Activated CD4-positive, alpha-beta memory T cell treated with anti-CD3 and anti-CD28 coated beads for 36 hours (primary cell): Measurements from ENCODE around the gene BACH2. TPM values are rescaled to one million over a fixed set of nuclear protein-coding genes. Genes with fewer than 3 reads are reported as not detected.
A peak's percentile ranks its signal among the peaks of the same experiment; 100 is the strongest.
"Not testable (repeated sequence)": the region's sequence is repeated elsewhere in the genome, so short reads cannot be mapped to it uniquely, and the experiment has no call there.

Experiments
- CTCF ChIA-PET: fragments of 350-600 bp; sonication (Branson Sonifier 250); formaldehyde crosslinking; loops from one replicate; lab custom pipeline; 2021; ENCODE audit warnings: antibody characterized with exemption, inconsistent platforms; lab: Charles Lee
- POLR2A ChIA-PET: fragments of 350-600 bp; sonication (Branson Sonifier 250); formaldehyde crosslinking; loops from one replicate; lab custom pipeline; 2021; ENCODE audit warnings: antibody characterized with exemption; lab: Charles Lee
- DNase-seq: peaks from one replicate; pipeline ENCODE4 v3.0.0-alpha.2; 2020
- H3K27ac Mint-ChIP-seq: one replicate; pipeline ENCODE4 v1.8.0; 2021; ENCODE audit warnings: mixed read lengths
- H3K27me3 Mint-ChIP-seq: one replicate; pipeline ENCODE4 v1.8.0; 2021; ENCODE audit warnings: mixed read lengths
- H3K36me3 Mint-ChIP-seq: one replicate; pipeline ENCODE4 v1.8.0; 2021; ENCODE audit warnings: mixed read lengths
- H3K4me1 Mint-ChIP-seq: one replicate; pipeline ENCODE4 v1.8.0; 2021; ENCODE audit warnings: low read depth, mixed read lengths
- H3K4me3 Mint-ChIP-seq: one replicate; pipeline ENCODE4 v1.8.0; 2021; ENCODE audit warnings: mild to moderate bottlenecking, mixed read lengths
- H3K9me3 Mint-ChIP-seq: one replicate; pipeline ENCODE4 v1.8.0; 2021; ENCODE audit warnings: mixed read lengths
- intact Hi-C: fragments of 100-400 bp; cut with micrococcal nuclease; formaldehyde crosslinking; loops from one replicate; pipeline ENCODE4 v1.15.1; 2023
- total RNA-seq, 2 experiments: library from RNA; stranded (reverse); gene quantifications; one replicate each; pipeline ENCODE4 v1.2.3, GENCODE V29; 2021

Gene BACH2
- total RNA-seq, 2 experiments from 2014 or later: 49.2 to 55.4 TPM

GRCh38 chr6:89978749-89979145 lies 317.9 kb downstream of the BACH2 start:
- peaks cover 16% of the 10 kb centered on the region for H3K4me1 Mint-ChIP-seq
- no peaks in the 10 kb centered on the region for H3K9me3 Mint-ChIP-seq
- ChIA-PET CTCF (interaction anchor here (1.0 to 1.3 kb wide), 5 partner anchors 13 to 38 kb away, joined by 3 to 4 read pairs (median 3); no protein-coding TSS in a partner anchor), POLR2A (interaction anchor here (1.1 kb wide), 1 partner anchor 23 kb away, joined by 4 read pairs; no protein-coding TSS in a partner anchor)
- no peaks in the 10 kb centered on the region for H3K27me3 Mint-ChIP-seq
- DNase-seq: no peak
- H3K27ac Mint-ChIP-seq: no peak overlapping the region
- H3K4me3 Mint-ChIP-seq: no peak overlapping the region
- peaks cover 19% of the 10 kb centered on the region for H3K36me3 Mint-ChIP-seq
- intact Hi-C loops: loop anchor here (1.0 kb wide), 6 partner anchors 9 to 47 kb away; no protein-coding TSS in a partner anchor

GRCh38 chr6:89977808-89978748 lies 318.6 kb downstream of the BACH2 start:
- Mint-ChIP-seq H3K4me3 (no peak overlapping the region), H3K9me3 (no peaks in the 10 kb centered on the region), H3K36me3 (peaks cover 25% of the 10 kb centered on the region), H3K4me1 (peaks cover 21% of the 10 kb centered on the region), H3K27ac (no peak overlapping the region), H3K27me3 (no peaks in the 10 kb centered on the region)
- CTCF ChIA-PET: interaction anchor here (1.0 to 1.3 kb wide), 5 partner anchors 12 to 38 kb away, joined by 3 to 4 read pairs (median 3); no protein-coding TSS in a partner anchor
- POLR2A ChIA-PET: interaction anchor here (1.5 kb wide), 1 partner anchor 12 kb away, joined by 3 read pairs; no protein-coding TSS in a partner anchor
- no peak for DNase-seq
- intact Hi-C loops: no loop called here

- Mint-ChIP-seq H3K4me3 (no peak overlapping the region), H3K36me3 (peaks cover 27% of the 10 kb centered on the region), H3K27me3 (no peaks in the 10 kb centered on the region), H3K9me3 (no peaks in the 10 kb centered on the region), H3K27ac (no peak overlapping the region), H3K4me1 (peaks cover 14% of the 10 kb centered on the region)
- POLR2A ChIA-PET: interaction anchor here (1.5 kb wide), 1 partner anchor 11 kb away, joined by 3 read pairs; no protein-coding TSS in a partner anchor
- CTCF ChIA-PET: interaction anchor here (0.6 to 1.6 kb wide), 3 partner anchors 36 to 503 kb away, joined by 3 to 4 read pairs (median 4); no protein-coding TSS in a partner anchor
- intact Hi-C loops: no loop called here
- no peak for DNase-seq
Observed at GRCh38 chr6:89976694-89977020, 320.0 kb downstream of the BACH2 start.

- intact Hi-C loops: no loop called here
- no peak overlapping the region for H3K4me3 Mint-ChIP-seq
- no peak for DNase-seq
- no peaks in the 10 kb centered on the region for H3K9me3 Mint-ChIP-seq
- CTCF ChIA-PET: interaction anchor here (1.1 to 1.6 kb wide), 2 partner anchors 36 to 503 kb away, joined by 4 read pairs; no protein-coding TSS in a partner anchor
- H3K27ac Mint-ChIP-seq: no peak overlapping the region
- no peaks in the 10 kb centered on the region for H3K27me3 Mint-ChIP-seq
- peaks cover 12% of the 10 kb centered on the region for H3K4me1 Mint-ChIP-seq
- peaks cover 25% of the 10 kb centered on the region for H3K36me3 Mint-ChIP-seq
- POLR2A ChIA-PET: no interaction called here
Observed at GRCh38 chr6:89975991-89976693, 320.5 kb downstream of the BACH2 start.

GRCh38 chr6:89975366-89975765 lies 321.3 kb downstream of the BACH2 start:
- Mint-ChIP-seq H3K27ac (no peak overlapping the region), H3K9me3 (no peaks in the 10 kb centered on the region), H3K4me3 (no peak overlapping the region), H3K36me3 (peaks cover 24% of the 10 kb centered on the region), H3K27me3 (no peaks in the 10 kb centered on the region), H3K4me1 (peaks cover 11% of the 10 kb centered on the region)
- intact Hi-C loops: no loop called here
- ChIA-PET CTCF (interaction anchor here (1.1 kb wide), 1 partner anchor 35 kb away, joined by 4 read pairs; no protein-coding TSS in a partner anchor), POLR2A (no interaction called here)
- DNase-seq: no peak

GRCh38 chr6:89974834-89975233 lies 321.8 kb downstream of the BACH2 start:
- Mint-ChIP-seq H3K27ac (no peak overlapping the region), H3K9me3 (no peaks in the 10 kb centered on the region), H3K27me3 (no peaks in the 10 kb centered on the region), H3K4me3 (no peak overlapping the region), H3K36me3 (peaks cover 22% of the 10 kb centered on the region), H3K4me1 (peaks cover 11% of the 10 kb centered on the region)
- ChIA-PET CTCF (interaction anchor here (0.7 to 1.1 kb wide), 2 partner anchors 13 to 34 kb away, joined by 3 to 4 read pairs; no protein-coding TSS in a partner anchor), POLR2A (no interaction called here)
- no peak for DNase-seq
- intact Hi-C loops: no loop called here

GRCh38 chr6:89972025-89972381 lies 324.6 kb downstream of the BACH2 start:
- no peak overlapping the region for H3K4me3 Mint-ChIP-seq
- peaks cover 24% of the 10 kb centered on the region for H3K4me1 Mint-ChIP-seq
- intact Hi-C loops: no loop called here
- peaks cover 25% of the 10 kb centered on the region for H3K36me3 Mint-ChIP-seq
- peak overlapping the region; percentile 43 for H3K27ac Mint-ChIP-seq
- CTCF ChIA-PET: interaction anchor here (2.9 kb wide), 1 partner anchor 507 kb away, joined by 10 read pairs; no protein-coding TSS in a partner anchor
- no peaks in the 10 kb centered on the region for H3K9me3 Mint-ChIP-seq
- H3K27me3 Mint-ChIP-seq: no peaks in the 10 kb centered on the region
- DNase-seq: no peak
- POLR2A ChIA-PET: no interaction called here

- H3K27me3 Mint-ChIP-seq, intact Hi-C loops, DNase-seq, H3K9me3 Mint-ChIP-seq, POLR2A ChIA-PET, H3K4me3 Mint-ChIP-seq: not testable (repeated sequence)
- H3K27ac Mint-ChIP-seq: peak overlapping the region; percentile 43
- H3K4me1 Mint-ChIP-seq: peaks cover 29% of the 10 kb centered on the region
- CTCF ChIA-PET: interaction anchor here (2.9 kb wide), 1 partner anchor 508 kb away, joined by 10 read pairs; no protein-coding TSS in a partner anchor
- peaks cover 29% of the 10 kb centered on the region for H3K36me3 Mint-ChIP-seq
Observed at GRCh38 chr6:89971338-89972024, 325.2 kb downstream of the BACH2 start.

- H3K9me3 Mint-ChIP-seq: no peaks in the 10 kb centered on the region
- POLR2A ChIA-PET: no interaction called here
Observed at GRCh38 chr6:89970609-89971337, 325.9 kb downstream of the BACH2 start.

GRCh38 chr6:89970072-89970471 lies 326.6 kb downstream of the BACH2 start:
- no peak for DNase-seq
- Mint-ChIP-seq H3K4me3 (no peak overlapping the region), H3K27me3 (no peaks in the 10 kb centered on the region), H3K9me3 (no peaks in the 10 kb centered on the region), H3K4me1 (peaks cover 38% of the 10 kb centered on the region), H3K27ac (no peak overlapping the region), H3K36me3 (peaks cover 26% of the 10 kb centered on the region)
- intact Hi-C loops: no loop called here
- POLR2A ChIA-PET: no interaction called here
- CTCF ChIA-PET: interaction anchor here (1.7 kb wide), 1 partner anchor 30 kb away, joined by 5 read pairs; no protein-coding TSS in a partner anchor

More at GRCh38 chr6:89970609-89971337, 325.9 kb downstream of the BACH2 start:
- no peaks in the 10 kb centered on the region for H3K27me3 Mint-ChIP-seq
- DNase-seq: no peak
- H3K36me3 Mint-ChIP-seq: peaks cover 28% of the 10 kb centered on the region
- no peak overlapping the region for H3K4me3 Mint-ChIP-seq
- no peak overlapping the region for H3K27ac Mint-ChIP-seq
- CTCF ChIA-PET: interaction anchor here (1.7 kb wide), 1 partner anchor 30 kb away, joined by 5 read pairs; no protein-coding TSS in a partner anchor
- H3K4me1 Mint-ChIP-seq: peaks cover 33% of the 10 kb centered on the region
- intact Hi-C loops: no loop called here
